DND-41 (cell line): ENCODE measurements around the gene MAST4.

ENCODE experiments used
- CTCF ChIP-seq: IDR thresholded peaks from 2 replicates; pipeline ENCODE4 v1.5.1; 2012; ENCODE audit warnings: borderline replicate concordance, low read length, moderate library complexity, mild to moderate bottlenecking; ENCODE audit not compliant: poor library complexity, severe bottlenecking; ENCODE audit errors: extremely low read depth
- EZH2 ChIP-seq: IDR thresholded peaks from 3 replicates; pipeline ENCODE4 v1.6.1; 2012; ENCODE audit warnings: borderline replicate concordance, low read depth, mild to moderate bottlenecking, moderate library complexity, low read length, inconsistent platforms; ENCODE audit not compliant: severe bottlenecking

GRCh38 chr5:66658516-66658915, 62.3 kb downstream of the MAST4 start:
- peak; percentile 26 for TF ChIP-seq CTCF
- TF ChIP-seq EZH2: no peak
